HG03139 (cell line): ENCODE measurements around the gene FER.
"Not testable (repeated sequence)": the region's sequence is repeated elsewhere in the genome, so short reads cannot be mapped to it uniquely, and the experiment has no call there.

Experiments used
- ATAC-seq: cut with Tn5 transposase; IDR thresholded peaks from one replicate; pipeline ENCODE4 v1.9.1; 2021; ENCODE audit not compliant: unreplicated experiment

Gene FER

DNA sequence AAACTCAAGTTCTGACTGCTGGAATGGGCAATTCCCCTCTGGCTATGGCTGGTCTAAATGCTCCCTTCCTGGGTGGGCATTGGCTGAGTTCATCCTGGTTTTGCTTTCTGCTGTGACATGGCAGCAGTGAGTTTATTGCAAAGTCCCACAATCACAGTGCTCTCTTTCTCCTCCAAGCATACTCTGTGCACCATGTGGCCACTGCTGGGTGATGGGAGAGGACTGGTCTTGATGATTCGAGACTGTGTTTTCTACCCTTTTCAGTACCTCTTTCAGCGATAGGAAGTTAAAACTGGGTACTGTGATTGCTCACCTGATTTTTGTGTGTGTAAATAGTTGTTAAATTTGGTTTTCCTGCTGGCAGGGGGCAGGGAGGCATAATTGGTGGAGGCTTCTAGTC, 49.7 kb downstream of the FER start:
- ATAC-seq, result no peak

DNA sequence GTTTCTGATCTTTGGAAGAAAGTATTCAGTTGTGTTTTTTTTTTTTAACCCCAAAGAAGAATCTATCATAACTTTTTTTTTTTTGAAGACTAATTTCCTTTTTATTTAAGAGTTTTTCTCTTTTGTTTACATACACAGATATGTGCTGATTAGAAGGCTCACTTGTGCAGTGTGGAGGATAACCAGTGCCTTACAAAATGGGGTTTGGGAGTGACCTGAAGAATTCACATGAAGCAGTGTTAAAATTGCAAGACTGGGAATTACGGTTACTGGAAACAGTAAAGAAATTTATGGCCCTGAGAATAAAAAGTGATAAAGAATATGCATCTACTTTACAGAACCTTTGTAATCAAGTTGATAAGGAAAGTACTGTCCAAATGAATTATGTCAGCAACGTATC, 50.3 kb downstream of the FER start:
- ATAC-seq, result no peak

DNA sequence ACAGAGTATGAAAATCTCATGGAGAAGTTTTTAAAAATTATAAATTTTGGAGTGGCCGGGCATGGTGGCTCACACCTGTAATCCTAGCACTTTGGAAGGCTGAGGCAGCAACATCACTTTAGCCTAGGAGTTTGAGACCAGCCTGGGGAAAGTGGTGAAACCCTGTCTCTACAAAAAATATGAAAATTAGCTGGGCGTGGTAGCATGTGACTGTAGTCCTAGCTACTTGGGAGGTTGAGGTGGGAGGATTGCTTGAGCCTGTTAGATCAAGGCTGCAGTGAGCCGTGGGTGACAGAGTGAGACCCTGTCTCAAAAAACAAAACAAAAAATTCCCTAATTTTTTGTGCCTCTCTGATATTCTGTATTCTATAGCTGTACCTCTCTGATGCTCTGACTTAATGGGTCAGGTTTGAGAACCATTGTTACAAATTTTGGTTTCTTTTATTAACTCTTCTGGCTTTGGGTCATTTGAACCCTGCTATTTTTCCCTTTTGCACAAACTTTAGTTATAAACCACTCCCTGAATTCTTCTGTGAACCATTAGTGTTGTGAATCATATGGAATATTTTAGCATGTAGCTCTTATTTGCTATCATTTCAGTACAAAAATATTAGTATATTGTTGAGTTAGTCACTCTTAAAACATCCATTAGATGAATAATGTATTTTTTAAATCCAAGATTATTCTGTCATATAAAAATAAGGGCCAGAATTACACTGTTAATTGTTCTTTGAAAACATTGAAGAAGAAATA, 51.0 kb downstream of the FER start:
- ATAC-seq, result no peak

DNA sequence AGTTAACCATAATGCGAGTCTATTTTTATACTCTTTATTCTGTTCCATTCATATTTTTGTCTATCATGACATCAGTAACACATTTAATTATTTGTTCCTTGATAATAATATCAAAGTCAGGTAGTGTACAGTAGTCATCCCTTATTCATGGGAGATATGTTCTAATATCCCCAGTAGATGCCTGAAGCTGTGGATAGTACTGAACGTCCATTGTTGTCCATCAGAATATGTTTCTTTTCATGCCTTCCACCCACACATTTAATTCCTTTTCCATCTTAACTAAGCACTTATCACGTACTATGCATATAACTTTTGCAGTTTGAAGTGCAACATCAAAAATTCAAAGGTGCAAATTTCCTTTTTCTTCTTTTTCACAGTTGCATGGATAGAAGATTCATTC, 53.6 kb downstream of the FER start:
- no peak for ATAC-seq

DNA sequence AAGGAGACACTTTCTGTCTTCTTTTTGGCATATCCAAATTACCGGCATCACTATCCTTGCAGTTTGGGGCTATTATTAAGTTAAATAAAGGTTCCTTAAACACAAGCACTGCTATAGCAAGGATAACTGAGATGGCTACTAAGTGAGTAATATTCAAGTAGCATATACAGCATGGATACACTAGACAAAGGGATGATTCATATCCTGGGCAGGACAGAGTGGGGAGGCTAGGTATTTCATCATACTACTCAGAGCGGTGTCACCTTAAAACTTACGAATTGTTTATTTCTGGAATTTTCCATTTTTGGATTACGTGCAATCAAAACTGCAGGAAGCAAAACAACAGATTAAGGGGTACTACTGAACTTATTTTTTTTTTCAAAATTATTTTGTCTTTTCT, 54.1 kb downstream of the FER start:
- no peak for ATAC-seq

DNA sequence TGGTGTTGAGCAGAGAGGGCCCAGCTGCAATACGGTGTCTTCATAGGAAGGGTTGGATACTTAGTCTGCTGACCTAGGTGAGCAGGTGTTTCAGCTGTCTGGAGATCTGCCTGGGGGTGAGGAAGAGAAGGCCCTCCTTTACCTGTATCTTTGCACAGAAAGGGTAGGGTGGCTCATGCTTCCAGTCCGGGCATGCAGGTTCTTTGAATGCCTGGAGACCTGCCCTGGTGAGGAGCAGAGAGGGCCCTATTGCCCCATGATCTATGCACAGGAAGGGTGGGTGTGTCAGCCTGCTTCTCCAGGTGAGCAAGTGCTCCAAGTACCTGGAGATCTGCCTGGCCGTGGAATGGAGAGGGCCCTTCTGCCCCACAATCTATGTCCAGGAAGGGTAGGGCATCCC, 63.0 kb downstream of the FER start:
- ATAC-seq, result no peak

DNA sequence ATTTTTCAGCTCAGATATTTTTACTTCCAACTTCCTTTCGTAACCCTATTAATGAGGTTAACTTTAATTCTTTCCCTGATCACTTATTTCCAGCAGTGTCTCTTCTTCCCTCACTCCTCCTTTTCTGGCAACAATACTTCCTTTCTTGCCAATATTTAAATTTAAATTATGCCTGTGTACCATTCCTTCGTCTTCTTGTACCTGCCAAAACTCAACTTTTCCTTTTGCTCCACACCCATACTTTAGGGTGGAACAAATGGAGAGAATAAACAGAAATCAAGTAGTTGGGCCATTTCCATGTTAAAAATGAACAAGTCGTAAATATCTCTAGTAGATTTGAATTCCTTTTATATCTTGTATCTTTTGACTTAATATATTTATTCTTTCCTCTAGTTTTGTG, 66.0 kb downstream of the FER start:
- no peak for ATAC-seq

DNA sequence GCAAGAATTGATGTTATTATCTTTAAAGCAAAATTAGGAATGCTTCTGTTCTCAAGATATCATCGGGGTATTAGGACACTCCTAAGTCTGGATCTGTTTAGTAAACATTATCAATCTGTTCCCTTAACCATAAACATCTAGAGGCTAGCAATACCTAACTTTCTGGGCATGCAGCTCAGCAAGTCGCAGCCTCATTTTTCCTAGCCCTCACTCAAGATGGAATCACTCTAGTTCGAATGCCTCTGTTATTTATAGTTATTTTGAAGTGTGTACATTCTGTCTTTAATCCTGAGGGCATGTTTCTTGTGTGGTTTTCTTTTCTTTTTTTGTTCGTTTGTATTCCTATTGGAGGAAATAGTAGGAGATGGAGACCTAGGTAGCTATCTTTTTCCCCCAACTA, 66.9 kb downstream of the FER start:
- no peak for ATAC-seq

DNA sequence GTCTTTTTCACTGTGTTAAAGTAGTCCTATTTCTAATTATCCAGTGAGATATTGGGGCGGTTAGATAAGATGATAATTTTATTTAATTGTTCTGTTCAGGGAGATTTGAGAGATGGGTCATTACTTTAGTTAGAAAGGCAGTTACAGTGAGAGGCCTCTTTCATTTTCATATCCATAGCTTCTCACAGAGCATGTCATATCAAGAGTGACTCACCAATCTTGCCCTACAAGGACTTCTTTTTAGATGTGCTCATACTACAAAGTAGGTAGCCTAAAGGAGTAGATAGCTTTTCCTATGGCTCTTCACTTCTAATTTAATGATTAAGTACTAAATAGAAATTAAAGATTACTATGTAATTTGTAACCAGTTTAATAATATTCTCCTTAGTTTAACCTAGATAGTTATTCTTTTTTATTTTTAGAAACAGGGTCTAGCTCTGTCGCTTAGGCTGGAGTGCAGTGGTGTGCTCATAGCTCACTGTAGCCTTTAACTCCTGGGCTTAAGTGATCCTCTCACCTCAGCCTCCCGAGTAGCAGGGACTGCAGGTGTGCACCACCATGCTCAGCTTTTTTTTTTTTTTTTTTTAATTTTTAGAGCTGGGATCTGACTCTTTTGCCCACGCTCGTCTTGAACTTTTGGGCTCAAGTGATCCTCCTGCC, 71.0 kb downstream of the FER start:
- ATAC-seq, result peak; percentile 89

DNA sequence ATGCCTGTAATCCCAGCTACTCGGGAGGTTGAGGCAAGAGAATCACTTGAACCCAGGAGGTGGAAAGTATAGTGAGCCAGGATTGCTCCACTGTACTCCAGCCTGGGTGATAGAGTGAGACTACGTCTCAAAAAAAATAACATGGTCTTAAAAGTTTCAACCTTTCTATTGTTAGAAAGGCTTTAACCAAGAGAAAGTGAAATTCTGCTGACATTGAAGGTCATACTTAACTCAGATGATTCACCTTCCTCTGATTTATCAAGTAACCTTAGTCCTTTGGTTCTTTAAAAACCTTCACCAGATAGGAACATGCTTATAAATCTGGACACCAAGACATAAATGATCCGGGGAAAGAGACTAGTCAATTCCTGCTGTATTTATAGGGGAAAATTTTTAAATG, 73.3 kb downstream of the FER start:
- ATAC-seq, result no peak

DNA sequence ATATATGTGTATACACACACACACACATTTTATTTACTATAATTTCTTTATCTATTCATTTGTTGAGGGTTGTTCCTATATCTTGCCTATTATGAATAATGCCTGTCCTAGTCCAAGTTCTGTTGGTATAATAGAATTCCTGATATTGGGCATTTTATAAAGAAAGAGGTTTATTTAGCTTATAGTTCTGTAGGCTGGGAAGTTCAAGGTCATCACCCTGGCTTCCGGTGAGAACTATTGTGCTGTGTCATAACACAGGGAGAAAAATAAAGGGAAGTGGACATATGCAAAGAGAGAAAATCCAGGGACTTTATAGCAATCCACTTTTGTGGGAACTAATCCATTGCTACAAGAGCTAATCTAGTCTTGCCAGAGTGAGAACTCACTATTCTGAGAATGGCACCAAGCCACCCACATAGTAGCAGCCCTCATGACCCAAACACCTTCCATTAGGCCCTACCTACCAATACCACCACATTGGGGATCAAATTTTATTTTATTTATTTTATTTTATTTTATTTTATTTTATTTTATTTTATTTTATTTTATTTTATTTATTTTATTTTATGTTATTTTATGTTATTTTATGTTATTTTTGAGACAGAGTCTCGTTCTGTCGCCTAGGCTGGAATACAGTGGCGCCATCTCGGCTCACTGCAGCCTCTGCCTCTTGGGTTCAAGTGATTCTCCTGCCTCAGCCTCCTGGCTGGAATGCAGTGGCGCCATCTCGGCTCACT, 74.7 kb downstream of the FER start:
- ATAC-seq, result no peak

DNA sequence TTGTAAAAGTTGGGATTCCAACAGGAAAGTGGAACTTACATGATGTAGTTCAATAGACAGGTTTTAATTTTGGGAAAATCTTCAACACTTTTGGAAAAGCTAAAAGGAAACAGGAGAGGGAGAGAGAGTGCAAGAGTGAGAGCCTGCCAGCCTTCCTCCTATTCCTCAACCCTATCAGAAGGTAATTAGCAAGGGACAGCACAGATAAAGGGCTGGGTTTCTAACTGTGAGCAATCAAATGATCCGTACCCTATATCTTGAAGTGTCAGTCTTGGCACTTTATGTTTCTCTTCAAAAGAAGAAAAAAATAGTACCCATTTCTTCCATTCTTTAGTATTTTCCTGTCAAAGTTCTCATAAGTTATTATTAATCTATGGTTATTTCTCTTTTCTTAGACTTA, 79.4 kb downstream of the FER start:
- no peak for ATAC-seq

DNA sequence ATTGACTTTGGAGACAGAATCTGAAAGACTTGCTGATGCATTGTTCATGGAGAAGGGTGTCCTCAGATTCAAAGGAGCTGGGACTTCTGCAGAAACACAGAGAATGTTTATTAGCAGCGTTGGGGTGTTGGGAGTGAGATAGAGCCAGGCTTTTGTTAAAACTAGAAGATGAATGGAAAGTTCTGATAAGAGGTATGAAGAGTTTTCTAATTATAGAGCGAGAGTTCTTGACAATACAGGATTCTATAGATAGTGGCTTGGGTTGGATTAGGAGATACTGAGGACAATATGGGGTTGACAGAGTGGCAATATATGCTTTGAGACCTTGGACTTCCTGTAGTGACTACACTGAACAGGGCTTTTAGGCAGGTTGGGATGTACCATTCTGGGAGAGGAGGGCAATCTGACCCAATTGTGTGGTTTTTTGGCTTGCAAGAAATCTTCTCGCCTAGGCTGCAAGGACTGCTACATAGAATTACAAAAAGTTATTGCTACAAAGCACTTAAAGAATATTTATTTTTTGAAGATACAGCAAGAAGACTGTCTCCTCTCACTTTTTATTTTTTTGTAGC, 83.1 kb downstream of the FER start:
- ATAC-seq, result no peak

DNA sequence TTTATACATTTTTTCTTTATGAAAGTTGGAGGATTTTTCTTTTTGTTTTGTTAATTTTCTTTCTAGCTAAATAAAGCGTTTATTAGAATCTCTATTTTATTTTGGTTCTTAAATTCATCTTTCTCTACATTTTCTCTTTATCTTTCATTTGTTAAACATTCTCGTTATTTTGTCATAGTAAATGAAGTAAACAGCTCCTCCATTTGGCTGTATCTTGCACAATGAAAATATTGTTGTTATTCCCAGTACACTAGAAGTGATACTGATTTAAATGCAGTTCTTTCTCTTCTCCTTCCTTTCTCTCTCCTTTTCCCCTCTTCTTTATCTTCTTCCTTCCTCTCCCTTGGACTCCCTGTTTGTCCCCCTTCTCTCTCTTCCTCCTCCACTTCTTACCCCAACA, 88.8 kb downstream of the FER start:
- ATAC-seq, result no peak

DNA sequence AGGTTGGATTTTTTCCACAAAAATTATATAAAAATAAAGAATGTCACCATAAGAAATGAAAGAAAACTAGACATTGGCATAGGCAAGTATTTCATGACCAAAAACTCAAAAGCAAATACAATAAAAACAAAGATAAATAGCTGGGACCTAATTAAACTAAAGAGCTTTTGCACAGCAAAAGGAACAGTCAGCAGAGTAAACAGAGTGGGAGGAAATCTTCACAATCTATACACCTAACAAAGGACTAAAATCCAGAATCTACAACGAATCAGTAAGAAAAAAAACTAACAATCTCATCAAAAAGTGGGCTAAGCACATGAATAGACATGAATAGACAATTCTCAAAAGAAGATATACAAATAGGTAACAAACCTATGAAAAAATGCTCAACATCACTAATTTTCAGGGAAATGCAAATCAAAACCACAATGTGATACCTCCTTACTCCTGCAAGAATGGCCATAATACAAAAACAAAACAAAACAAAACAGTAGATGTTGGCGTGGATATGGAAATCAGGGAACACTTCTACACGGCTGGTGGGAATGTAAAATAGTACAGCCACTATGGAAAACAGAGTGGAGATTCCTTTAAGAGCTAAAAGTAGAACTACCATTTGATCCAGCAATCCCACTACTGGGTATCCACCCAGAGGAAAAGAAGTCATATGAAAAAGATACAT, 94.7 kb downstream of the FER start:
- ATAC-seq, result not testable (repeated sequence)

DNA sequence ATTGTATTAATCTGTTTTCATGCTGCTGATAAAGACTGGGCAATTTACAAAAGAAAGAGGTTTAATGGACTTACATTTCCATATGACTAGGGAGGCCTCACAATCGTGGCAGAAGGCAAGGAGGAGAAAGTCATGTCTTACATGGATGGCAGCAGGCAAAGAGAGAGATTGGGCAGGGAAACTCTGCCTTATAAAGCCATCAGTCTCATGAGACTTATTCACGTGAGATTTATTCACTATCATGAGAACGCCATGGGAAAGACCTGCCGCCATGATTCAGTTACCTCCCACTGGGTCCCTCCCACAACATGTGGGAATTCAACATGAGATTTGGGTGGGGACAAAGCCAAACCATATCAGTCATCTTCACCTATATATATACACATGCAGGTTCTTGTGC, 103.4 kb downstream of the FER start:
- not testable (repeated sequence) for ATAC-seq

DNA sequence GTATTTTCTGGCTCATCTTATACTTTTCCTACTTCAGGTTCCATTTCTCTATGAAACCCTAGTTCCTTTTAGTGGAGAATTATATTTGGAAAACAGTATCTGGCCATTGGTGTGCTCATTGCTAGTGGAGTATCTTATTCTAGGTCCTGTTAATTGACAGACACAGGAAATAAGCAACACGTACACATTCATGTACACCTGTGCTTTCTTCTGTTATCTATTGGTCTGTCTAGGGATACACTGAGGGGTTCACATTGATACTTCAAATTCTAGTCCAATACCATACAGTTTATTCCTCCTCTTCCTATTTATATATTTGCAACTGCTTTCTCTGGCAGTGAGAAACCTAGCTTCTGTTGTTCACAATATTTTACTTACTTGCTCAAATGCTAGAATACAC, 110.2 kb downstream of the FER start:
- no peak for ATAC-seq

DNA sequence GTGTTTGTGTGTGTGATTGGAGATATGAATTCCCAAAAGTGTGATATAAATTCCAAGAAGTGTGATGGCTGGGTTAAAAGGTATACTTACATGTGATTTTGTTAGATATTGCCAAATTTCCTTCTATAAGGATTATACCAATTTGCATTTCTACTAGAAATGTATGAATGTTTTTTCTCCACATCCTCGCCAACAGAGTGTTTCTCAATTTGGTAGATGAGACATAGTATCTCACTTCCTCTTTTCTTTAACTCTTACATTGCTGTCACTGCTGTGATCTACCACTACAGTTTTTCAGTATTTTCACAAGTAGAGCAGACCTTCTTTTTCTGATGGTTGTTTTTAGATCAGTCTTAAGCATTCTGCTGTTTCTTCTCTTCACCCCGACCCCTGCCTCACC, 111.3 kb downstream of the FER start:
- peak; percentile 99 for ATAC-seq

DNA sequence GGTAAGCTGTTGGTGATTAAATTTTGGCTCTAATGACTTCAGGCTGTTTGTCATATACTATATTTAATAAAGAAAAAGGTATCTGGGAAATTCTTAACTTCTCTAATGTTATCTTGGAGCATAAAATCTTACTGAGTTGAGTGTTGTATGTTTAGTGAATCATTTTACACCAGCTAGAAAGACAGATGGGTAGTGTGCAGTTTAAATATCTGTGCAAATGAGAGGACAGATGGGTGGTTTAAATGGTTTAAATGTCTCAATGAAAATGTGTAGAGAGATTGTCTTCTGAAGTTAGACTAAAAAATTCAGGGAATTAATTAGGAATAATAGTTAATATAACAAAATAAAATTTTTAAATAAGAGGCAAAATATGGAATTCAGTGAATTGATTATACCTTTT, 114.5 kb downstream of the FER start:
- no peak for ATAC-seq

DNA sequence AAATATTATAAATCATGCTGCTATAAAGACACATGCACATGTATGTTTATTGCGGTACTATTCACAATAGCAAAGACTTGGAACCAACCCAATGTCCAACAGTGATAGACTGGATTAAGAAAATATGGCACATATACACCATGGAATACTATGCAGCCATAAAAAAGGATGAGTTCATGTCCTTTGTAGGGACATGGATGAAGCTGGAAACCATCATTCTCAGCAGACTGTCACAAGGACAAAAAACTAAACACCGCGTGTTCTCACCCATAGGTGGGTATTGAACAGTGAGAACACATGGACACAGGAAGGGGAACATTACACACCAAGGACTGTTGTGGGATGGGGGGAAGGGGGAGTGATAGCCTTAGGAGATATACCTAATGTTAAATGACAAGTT, 118.4 kb downstream of the FER start:
- not testable (repeated sequence) for ATAC-seq

DNA sequence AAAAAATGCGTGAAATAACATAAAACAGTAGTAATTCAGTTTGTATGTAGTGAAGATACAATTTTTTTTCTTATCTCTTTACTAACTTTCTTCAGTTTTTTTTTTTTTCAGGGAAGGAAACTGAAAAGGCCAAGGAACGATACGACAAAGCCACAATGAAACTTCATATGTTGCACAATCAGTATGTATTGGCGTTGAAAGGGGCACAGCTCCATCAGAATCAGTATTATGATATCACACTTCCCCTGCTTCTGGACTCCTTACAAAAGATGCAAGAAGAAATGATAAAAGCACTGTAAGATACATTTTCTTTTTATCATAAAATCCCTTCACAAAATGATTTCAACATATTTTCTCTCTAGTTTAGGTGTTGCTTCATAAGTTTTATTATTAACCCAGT, 120.0 kb downstream of the FER start:
- no peak for ATAC-seq
